Naive thymus-derived CD8-positive, alpha-beta T cell (primary cell): ENCODE measurements around the gene GFAP. TPM values are rescaled to one million over a fixed set of nuclear protein-coding genes. Genes with fewer than 3 reads are reported as not detected.

Source experiments
- ATAC-seq, 2 donors: fragments of 150-1000 bp; cut with Tn5 transposase in 1 of 2; sonication (Bioruptor Pico), chemical (Tn5 transposase) in 1 of 2; 1 replicate in 1 of 2; 2 replicates in 1 of 2; pipeline ENCODE4 v1.10.0; 2021; ENCODE audit warnings: mild to moderate bottlenecking in 2 of 2, moderate library complexity in 2 of 2
- POLR2A ChIA-PET: fragments of 350-600 bp; sonication (Branson Sonifier 250); formaldehyde crosslinking; loops from one replicate; lab custom pipeline; 2021; ENCODE audit warnings: antibody characterized with exemption; lab: Charles Lee
- DNase-seq, 10 donors: peaks; one replicate each; pipeline versions ENCODE4 v3.0.0 to v3.0.0-alpha.2; 2020 to 2022
- H3K27ac Mint-ChIP-seq, 10 donors: one replicate each; pipeline ENCODE4 v1.8.0; 2020 to 2022; ENCODE audit warnings: mild to moderate bottlenecking in 10 of 10, mixed read lengths in 10 of 10, moderate library complexity in 4 of 10, inconsistent platforms in 1 of 10
- H3K27me3 Mint-ChIP-seq, 5 donors: one replicate each; pipeline ENCODE4 v1.8.0; 2021 to 2022; ENCODE audit warnings: mixed read lengths in 5 of 5
- H3K36me3 Mint-ChIP-seq, 3 donors: one replicate each; pipeline ENCODE4 v1.8.0; 2020 to 2022; ENCODE audit warnings: mixed read lengths in 3 of 3, mild to moderate bottlenecking in 2 of 3, inconsistent platforms in 1 of 3
- H3K4me1 Mint-ChIP-seq, 4 donors: one replicate each; pipeline ENCODE4 v1.8.0; 2021 to 2022; ENCODE audit warnings: mixed read lengths in 4 of 4
- H3K4me3 Mint-ChIP-seq, 10 donors: one replicate each; pipeline ENCODE4 v1.8.0; 2020 to 2022; ENCODE audit warnings: mild to moderate bottlenecking in 10 of 10, mixed read lengths in 10 of 10, moderate library complexity in 6 of 10, inconsistent platforms in 1 of 10
- H3K9me3 Mint-ChIP-seq, 9 donors: one replicate each; pipeline ENCODE4 v1.8.0; 2020 to 2022; ENCODE audit warnings: mixed read lengths in 9 of 9, mild to moderate bottlenecking in 3 of 9, inconsistent platforms in 1 of 9, moderate library complexity in 1 of 9
- polyA plus RNA-seq, 3 donors: library from polyadenylated mRNA; unstranded; fragments of 300-500 nt; fragmentation: Illumina TruSeq; gene quantifications; one replicate each; pipeline ENCODE4 v1.2.3, GENCODE V29; 2021
- total RNA-seq, 8 experiments: library from RNA in 2 of 8; stranded (reverse) in 2 of 8; gene quantifications; one replicate each; pipeline ENCODE4 v1.2.3 and lab custom pipeline; 2021 to 2026

GFAP gene
- total and polyA plus RNA-seq, 5 experiments from 2014 or later, result 0.06 to 0.24 TPM; not detected in 3

GRCh38 chr17:44918006-44918405, 2.7 kb upstream of the GFAP start:
- ATAC-seq, result no peak
- no peaks in the 10 kb centered on the region for H3K36me3 Mint-ChIP-seq
- H3K4me3 Mint-ChIP-seq, result no peak overlapping the region
- POLR2A ChIA-PET, result no interaction called here
- peak in 1 of 10 donors; percentile 30 for DNase-seq
- H3K9me3 Mint-ChIP-seq, result no peaks in the 10 kb centered on the region
- peaks cover 0 to 6% (median under 1%) of the 10 kb centered on the region in 4 donors for H3K4me1 Mint-ChIP-seq
- H3K27me3 Mint-ChIP-seq, result peaks cover 3 to 56% (median 17%) of the 10 kb centered on the region in 5 donors
- H3K27ac Mint-ChIP-seq, result peak overlapping the region in 1 of 10 donors; percentile 43

- Mint-ChIP-seq H3K9me3 (no peaks in the 10 kb centered on the region), H3K4me3 (no peak overlapping the region), H3K4me1 (peaks cover under 1 to 10% (median 1%) of the 10 kb centered on the region in 4 donors), H3K27ac (peak overlapping the region in 1 of 10 donors; percentile 41), H3K27me3 (peaks cover 5 to 61% (median 21%) of the 10 kb centered on the region in 5 donors), H3K36me3 (no peaks in the 10 kb centered on the region)
- POLR2A ChIA-PET, result no interaction called here
- ATAC-seq (no peak), DNase-seq (no peak)
Measured at GRCh38 chr17:44917456-44917855, 2.2 kb upstream of the GFAP start.

GRCh38 chr17:44916781-44917241, 1.5 kb upstream of the GFAP start:
- Mint-ChIP-seq H3K4me3 (no peak overlapping the region), H3K4me1 (peaks cover 2 to 12% (median 3%) of the 10 kb centered on the region in 4 donors), H3K27me3 (peaks cover 7 to 67% (median 23%) of the 10 kb centered on the region in 5 donors), H3K9me3 (no peaks in the 10 kb centered on the region), H3K36me3 (no peaks in the 10 kb centered on the region), H3K27ac (no peak overlapping the region)
- POLR2A ChIA-PET, result no interaction called here
- DNase-seq (peak in 1 of 10 donors; percentile 57), ATAC-seq (no peak)

- DNase-seq (peak in 1 of 10 donors; percentile 58), ATAC-seq (no peak)
- POLR2A ChIA-PET, result no interaction called here
- H3K27ac Mint-ChIP-seq, result peak overlapping the region in 1 of 10 donors; percentile 37
- H3K27me3 Mint-ChIP-seq, result peaks cover 7 to 66% (median 23%) of the 10 kb centered on the region in 5 donors
- H3K9me3 Mint-ChIP-seq, result no peaks in the 10 kb centered on the region
- no peak overlapping the region for H3K4me3 Mint-ChIP-seq
- H3K4me1 Mint-ChIP-seq, result peaks cover 3 to 12% (median 4%) of the 10 kb centered on the region in 4 donors
- no peaks in the 10 kb centered on the region for H3K36me3 Mint-ChIP-seq
Measured at GRCh38 chr17:44915862-44916780, 821 bp upstream of the GFAP start.

GRCh38 chr17:44914698-44915271, 515 bp downstream of the GFAP start:
- POLR2A ChIA-PET, result no interaction called here
- Mint-ChIP-seq H3K27ac (peak overlapping the region in 1 of 10 donors; percentile 14), H3K4me3 (no peak overlapping the region), H3K36me3 (no peaks in the 10 kb centered on the region), H3K9me3 (no peaks in the 10 kb centered on the region), H3K27me3 (peaks cover 14 to 65% (median 25%) of the 10 kb centered on the region in 5 donors), H3K4me1 (peaks cover 7 to 12% (median 8%) of the 10 kb centered on the region in 4 donors)
- DNase-seq, result peak in 1 of 10 donors; percentile 42
- no peak for ATAC-seq

- POLR2A ChIA-PET, result no interaction called here
- H3K9me3 Mint-ChIP-seq, result no peaks in the 10 kb centered on the region
Measured at GRCh38 chr17:44914148-44914547, 1.2 kb downstream of the GFAP start.

GRCh38 chr17:44913676-44914075, 1.6 kb downstream of the GFAP start:
- Mint-ChIP-seq H3K27me3 (peaks cover 14 to 69% (median 25%) of the 10 kb centered on the region in 5 donors), H3K27ac (no peak overlapping the region), H3K4me3 (no peak overlapping the region)

More at GRCh38 chr17:44914148-44914547, 1.2 kb downstream of the GFAP start:
- peak in 1 of 10 donors; percentile 11 for DNase-seq
- H3K36me3 Mint-ChIP-seq, result no peaks in the 10 kb centered on the region
- no peak for ATAC-seq
- H3K27ac Mint-ChIP-seq, result no peak overlapping the region
- no peak overlapping the region for H3K4me3 Mint-ChIP-seq
- peaks cover 7 to 12% (median 8%) of the 10 kb centered on the region in 4 donors for H3K4me1 Mint-ChIP-seq
- peaks cover 14 to 65% (median 25%) of the 10 kb centered on the region in 5 donors for H3K27me3 Mint-ChIP-seq

GRCh38 chr17:44912763-44913544, 2.3 kb downstream of the GFAP start:
- Mint-ChIP-seq H3K36me3 (no peaks in the 10 kb centered on the region), H3K4me3 (peak overlapping the region in 5 of 10 donors; percentile 25 to 54 (median 37)), H3K4me1 (peaks cover 7 to 12% (median 8%) of the 10 kb centered on the region in 4 donors), H3K27me3 (peaks cover 15 to 74% (median 26%) of the 10 kb centered on the region in 5 donors), H3K9me3 (no peaks in the 10 kb centered on the region), H3K27ac (no peak overlapping the region)
- POLR2A ChIA-PET, result no interaction called here
- ATAC-seq (no peak), DNase-seq (no peak)

More at GRCh38 chr17:44913676-44914075, 1.6 kb downstream of the GFAP start:
- no peak for DNase-seq
- Mint-ChIP-seq H3K9me3 (no peaks in the 10 kb centered on the region), H3K36me3 (no peaks in the 10 kb centered on the region), H3K4me1 (peaks cover 7 to 12% (median 8%) of the 10 kb centered on the region in 4 donors)
- ATAC-seq, result no peak
- POLR2A ChIA-PET, result no interaction called here

- DNase-seq, result peak in 9 of 10 donors; percentile 18 to 79 (median 45)
- H3K9me3 Mint-ChIP-seq, result no peaks in the 10 kb centered on the region
- H3K36me3 Mint-ChIP-seq, result no peaks in the 10 kb centered on the region
- POLR2A ChIA-PET, result interaction anchor here (1.2 kb wide), 1 partner anchor 12 kb away, joined by 5 read pairs; the partner anchor contains the start of gene EFTUD2
- peak; percentile 82 to 94 for ATAC-seq
- peaks cover 7 to 12% (median 8%) of the 10 kb centered on the region in 4 donors for H3K4me1 Mint-ChIP-seq
- H3K27me3 Mint-ChIP-seq, result peaks cover 15 to 69% (median 28%) of the 10 kb centered on the region in 5 donors
- H3K27ac Mint-ChIP-seq, result peak overlapping the region in 2 of 10 donors; percentile 9 to 11
- peak overlapping the region; percentile 20 to 72 (median 52) for H3K4me3 Mint-ChIP-seq
Measured at GRCh38 chr17:44911133-44912001, 3.9 kb downstream of the GFAP start.

GRCh38 chr17:44910231-44911106, 4.8 kb downstream of the GFAP start:
- peaks cover 15 to 75% (median 28%) of the 10 kb centered on the region in 5 donors for H3K27me3 Mint-ChIP-seq
- POLR2A ChIA-PET, result interaction anchor here (0.6 to 1.2 kb wide), 2 partner anchors 11 to 91 kb away, joined by 3 to 5 read pairs; partner anchors contain the start of gene EFTUD2
- ATAC-seq (no peak), DNase-seq (no peak)
- peaks cover 7 to 12% (median 8%) of the 10 kb centered on the region in 4 donors for H3K4me1 Mint-ChIP-seq
- peak overlapping the region in 1 of 10 donors; percentile 11 for H3K27ac Mint-ChIP-seq
- H3K4me3 Mint-ChIP-seq, result peak overlapping the region in 8 of 10 donors; percentile 30 to 72 (median 48)
- no peaks in the 10 kb centered on the region for H3K36me3 Mint-ChIP-seq
- H3K9me3 Mint-ChIP-seq, result no peaks in the 10 kb centered on the region
